HepG2 (cell line): ENCODE results near the gene ANGPTL2. TPM values are rescaled to one million over a fixed set of nuclear protein-coding genes. Genes with fewer than 3 reads are reported as not detected.
A peak's percentile ranks its signal among the peaks of the same experiment; 100 is the strongest.

ENCODE experiments used
- ARID5B ChIP-seq: IDR thresholded peaks from 2 replicates; pipeline ENCODE4 v1.4.0; 2020; ENCODE audit warnings: mild to moderate bottlenecking, missing genetic modification reagents
- ATM ChIP-seq: fragments of 450-650 bp; IDR thresholded peaks from 2 replicates; pipeline ENCODE4 v1.7.1; 2017; ENCODE audit warnings: mild to moderate bottlenecking, borderline replicate concordance
- CC2D1A ChIP-seq: sonication (generic); formaldehyde crosslinking; IDR thresholded peaks from 2 replicates; pipeline ENCODE4 v1.8.1; 2023; ENCODE audit warnings: mild to moderate bottlenecking, missing genetic modification reagents
- DMTF1 ChIP-seq: sonication (generic); formaldehyde crosslinking; IDR thresholded peaks from 2 replicates; pipeline ENCODE4 v1.4.0; 2020; ENCODE audit warnings: mild to moderate bottlenecking, missing genetic modification reagents
- FIP1L1 ChIP-seq: fragments of 200-400 bp; formaldehyde crosslinking; IDR thresholded peaks from 2 replicates; pipeline ENCODE4 v1.6.1; 2018; ENCODE audit warnings: low read depth, mild to moderate bottlenecking, low read length, moderate library complexity, borderline replicate concordance; ENCODE audit not compliant: insufficient read depth
- HNF4A ChIP-seq: sonication (generic); formaldehyde crosslinking; IDR thresholded peaks from 2 replicates; pipeline ENCODE4 v1.4.0; 2020; ENCODE audit warnings: missing genetic modification reagents
- IKZF4 ChIP-seq: sonication (generic); formaldehyde crosslinking; IDR thresholded peaks from 2 replicates; pipeline ENCODE4 v1.5.1; 2020; ENCODE audit warnings: borderline replicate concordance, mild to moderate bottlenecking, low read depth, missing genetic modification reagents; ENCODE audit errors: not compliant biosample characterization
- KAT7 ChIP-seq: IDR thresholded peaks from 2 replicates; pipeline ENCODE4 v1.6.1; 2018; ENCODE audit warnings: borderline replicate concordance, missing compliant biosample characterization
- POLR2A ChIP-seq, 2 experiments: IDR thresholded peaks; 2 replicates each; pipeline ENCODE4 v1.6.1; 2011; ENCODE audit warnings: low read depth in 2 of 2, low read length in 2 of 2, mild to moderate bottlenecking in 1 of 2, moderate library complexity in 1 of 2; ENCODE audit not compliant: insufficient read depth in 1 of 2
- SMAD1 ChIP-seq: sonication (generic); formaldehyde crosslinking; IDR thresholded peaks from 2 replicates; pipeline ENCODE4 v1.4.0; 2020; ENCODE audit warnings: missing genetic modification reagents, low read depth, mild to moderate bottlenecking, borderline replicate concordance
- ZNF232 ChIP-seq: sonication (generic); formaldehyde crosslinking; IDR thresholded peaks from 2 replicates; pipeline ENCODE4 v1.4.0; 2020; ENCODE audit warnings: missing genetic modification reagents, borderline replicate concordance
- ZNF282 ChIP-seq: fragments of 450-650 bp; IDR thresholded peaks from 2 replicates; pipeline ENCODE4 v1.6.1; 2018; ENCODE audit not compliant: partially characterized antibody
- ZNF7 ChIP-seq: IDR thresholded peaks from 2 replicates; pipeline ENCODE4 v1.6.1; 2016; ENCODE audit warnings: missing biosample characterization, missing genetic modification reagents
- ZNF749 ChIP-seq: sonication (generic); formaldehyde crosslinking; IDR thresholded peaks from 2 replicates; pipeline ENCODE4 v1.8.0; 2022; ENCODE audit warnings: mild to moderate bottlenecking, missing genetic modification reagents, moderate library complexity, borderline replicate concordance
- ZNF768 ChIP-seq: sonication (generic); formaldehyde crosslinking; IDR thresholded peaks from 2 replicates; pipeline ENCODE4 v1.4.0; 2020; ENCODE audit warnings: missing genetic modification reagents
- ZNF775 ChIP-seq: sonication (generic); formaldehyde crosslinking; IDR thresholded peaks from 2 replicates; pipeline ENCODE4 v1.4.0; 2020; ENCODE audit warnings: missing genetic modification reagents, mild to moderate bottlenecking, moderate library complexity, borderline replicate concordance
- ZNF782 ChIP-seq: sonication (generic); formaldehyde crosslinking; IDR thresholded peaks from 2 replicates; pipeline ENCODE4 v1.4.0; 2020; ENCODE audit warnings: missing genetic modification reagents, mild to moderate bottlenecking, borderline replicate concordance
- ZNF800 ChIP-seq: sonication (generic); formaldehyde crosslinking; IDR thresholded peaks from 2 replicates; pipeline ENCODE4 v1.4.0; 2020; ENCODE audit warnings: missing genetic modification reagents
- ZNF879 ChIP-seq: sonication (generic); formaldehyde crosslinking; IDR thresholded peaks from 2 replicates; pipeline ENCODE4 v1.8.1; 2023; ENCODE audit warnings: missing genetic modification reagents
- polyA plus RNA-seq, 8 experiments: library from polyadenylated mRNA; depleted of rRNA in 3 of 8; stranded (reverse) in 7 of 8; unstranded in 1 of 8; fragments of >200 nt; fragmentation: Illumina TruSeq in 4 of 8; extraction: Trizol in 4 of 8; gene quantifications; 2 replicates each; pipeline versions ENCODE4 v1.2.1 to v1.2.3, GENCODE V29; 2011 to 2016; ENCODE audit warnings: low read depth in 4 of 8, missing spikeins in 1 of 8, mixed read lengths in 1 of 8; ENCODE audit not compliant: insufficient read depth in 1 of 8
- total RNA-seq, 5 experiments: library from RNA; depleted of rRNA; stranded (reverse); fragments of >200 nt; fragmentation: Illumina TruSeq; extraction: Trizol; gene quantifications; 2 replicates each; pipeline ENCODE4 v1.2.3, GENCODE V29; 2016; ENCODE audit warnings: low read depth in 1 of 5

The ANGPTL2 gene
- total and polyA plus RNA-seq, 2 of the 13 experiments (the other 11 are each of a cell fraction or from before 2014, with no cell fraction given) = 0.91 to 21.0 TPM

GRCh38 chr9:127159325-127159801 lies 36.9 kb upstream of the ANGPTL2 start (continued):
- TF ChIP-seq HNF4A (CRISPR knock-in tag) = peak; percentile 79
- TF ChIP-seq FIP1L1 = no peak
- TF ChIP-seq POLR2A (IDR thresholded peaks at IDR 0.05; ENCODE audit: insufficient read depth in 1 of 2, low read depth in 2 of 2, low read length in 2 of 2) = no peak
- peak; percentile 99 for TF ChIP-seq ZNF232 (CRISPR knock-in tag)
- TF ChIP-seq ATM = no peak
- no peak for TF ChIP-seq ZNF7 (CRISPR knock-in tag)
- peak; percentile 98 for TF ChIP-seq ZNF800 (CRISPR knock-in tag)
- TF ChIP-seq SMAD1 (CRISPR knock-in tag) = peak; percentile 88; the same call in 1 of the 2 replicates
- TF ChIP-seq KAT7 = no peak
- TF ChIP-seq ZNF782 (CRISPR knock-in tag) = peak; percentile 98
- TF ChIP-seq ZNF749 (CRISPR knock-in tag) = peak; percentile 94
- peak; percentile 77; the same call in 1 of the 2 replicates for TF ChIP-seq ZNF775 (CRISPR knock-in tag)
- peak; percentile 93; the same call in 1 of the 2 replicates for TF ChIP-seq ZNF879
- peak; percentile 93 for TF ChIP-seq ARID5B (CRISPR knock-in tag)
- no peak for TF ChIP-seq ZNF282
- 0 out of 2 replicates have a peak, but pooled peaks have one; percentile 89 for TF ChIP-seq CC2D1A (CRISPR knock-in tag)
- peak; percentile 96 for TF ChIP-seq IKZF4 (CRISPR knock-in tag)
- peak; percentile 87; the same call in 1 of the 2 replicates for TF ChIP-seq DMTF1 (CRISPR knock-in tag)
- 0 out of 2 replicates have a peak, but pooled peaks have one; percentile 21 for TF ChIP-seq ZNF768
